Activated T-helper 9 cell treated with anti-CD3 and anti-CD28 coated beads, Interleukin-2, amount 50 U/mL, for 16 hours (primary cell): ENCODE data around the gene RANBP3.
"Not testable (repeated sequence)": the region's sequence is repeated elsewhere in the genome, so short reads cannot be mapped to it uniquely, and the experiment has no call there.

Experiments
- DNase-seq: peaks from one replicate; pipeline ENCODE4 v3.0.0-alpha.2; 2020; ENCODE audit warnings: low read depth

The RANBP3 gene

GRCh38 chr19:6006070-6006446 lies 28.1 kb upstream of the RANBP3 start:
- DNase-seq = not testable (repeated sequence)

- DNase-seq = no peak
Observed at GRCh38 chr19:6005321-6006069, 27.6 kb upstream of the RANBP3 start.

GRCh38 chr19:6003976-6004375 lies 26.0 kb upstream of the RANBP3 start:
- no peak for DNase-seq

GRCh38 chr19:6002591-6002990 lies 24.7 kb upstream of the RANBP3 start:
- no peak for DNase-seq

- DNase-seq = no peak
Observed at GRCh38 chr19:6000228-6000847, 22.4 kb upstream of the RANBP3 start.

GRCh38 chr19:5999693-6000092 lies 21.8 kb upstream of the RANBP3 start:
- no peak for DNase-seq

- DNase-seq = no peak
Observed at GRCh38 chr19:5997371-5997770, 19.4 kb upstream of the RANBP3 start.

GRCh38 chr19:5996623-5997320 lies 18.8 kb upstream of the RANBP3 start:
- no peak for DNase-seq

GRCh38 chr19:5996102-5996501 lies 18.2 kb upstream of the RANBP3 start:
- no peak for DNase-seq

- DNase-seq = no peak
Observed at GRCh38 chr19:5995606-5996005, 17.7 kb upstream of the RANBP3 start.

- no peak for DNase-seq
Observed at GRCh38 chr19:5994405-5995165, 16.6 kb upstream of the RANBP3 start.

- no peak for DNase-seq
Observed at GRCh38 chr19:5993648-5994358, 15.9 kb upstream of the RANBP3 start.

GRCh38 chr19:5993201-5993600 lies 15.3 kb upstream of the RANBP3 start:
- no peak for DNase-seq

- DNase-seq = no peak
Observed at GRCh38 chr19:5992756-5993155, 14.8 kb upstream of the RANBP3 start.

GRCh38 chr19:5991244-5991838 lies 13.4 kb upstream of the RANBP3 start:
- no peak for DNase-seq

GRCh38 chr19:5990289-5990797 lies 12.4 kb upstream of the RANBP3 start:
- no peak for DNase-seq

GRCh38 chr19:5989388-5990074 lies 11.6 kb upstream of the RANBP3 start:
- no peak for DNase-seq

- DNase-seq = no peak
Observed at GRCh38 chr19:5988517-5989387, 10.8 kb upstream of the RANBP3 start.

GRCh38 chr19:5987077-5987818 lies 9.3 kb upstream of the RANBP3 start:
- peak; percentile 60 for DNase-seq
